ENCODE results near the gene SUMF1. TPM values are rescaled to one million over a fixed set of nuclear protein-coding genes. Genes with fewer than 3 reads are reported as not detected.

Gene SUMF1
- total and polyA plus RNA-seq, 2 of the 13 experiments (the other 11 are each of a cell fraction or from before 2014, with no cell fraction given), result 18.5 to 28.9 TPM

GRCh38 chr3:4476496-4476895, 9.4 kb upstream of the SUMF1 start:
- Histone ChIP-seq H2AFZ (ENCODE audit: low read length) (no peak overlapping the region), H3K4me2 (ENCODE audit: low read depth, low read length) (no peak overlapping the region), H3K79me2 (ENCODE audit: insufficient read depth, low read length) (no peaks in the 10 kb centered on the region), H4K20me1 (ENCODE audit: insufficient read depth, low read length) (no peaks in the 10 kb centered on the region), H3K9me3 (ENCODE audit: low read length) (no peaks in the 10 kb centered on the region), H3K36me3 (replicated peaks in 1 of 2; ENCODE audit: control insufficient read depth in 1 of 2, insufficient read depth in 2 of 2, low read length in 2 of 2) (no peaks in the 10 kb centered on the region), H3K4me1 (ENCODE audit: insufficient read depth, low read length) (peaks cover 12% of the 10 kb centered on the region; the same call in 1 of the 2 replicates), H3K4me3 (replicated peaks in 1 of 3; ENCODE audit: insufficient read depth in 1 of 3, low read depth in 2 of 3, low read length in 3 of 3) (no peak overlapping the region), H3K27me3 (ENCODE audit: control insufficient read depth in 1 of 2, insufficient read depth in 2 of 2, low read length in 2 of 2) (peaks cover 4 to 16% of the 10 kb centered on the region in 2 experiments; a peak in 4 of 5 replicates), H3K9ac (ENCODE audit: insufficient read depth, low read depth, low read length) (no peak overlapping the region), H3K27ac (ENCODE audit: extremely low read length, insufficient read depth, low read length) (no peak overlapping the region)
- WGBS (ENCODE audit: low lambda C conversion rate), result 0% methylated on average over 1 of the region's 1 CpG
- intact Hi-C loops (cut with micrococcal nuclease; ENCODE audit: unreplicated experiment), result no loop called here
- no peak for TF ChIP-seq PHF20 (CRISPR knock-in tag; IDR thresholded peaks at IDR 0.05)
- no peak for TF ChIP-seq FIP1L1 (IDR thresholded peaks at IDR 0.05; ENCODE audit: borderline replicate concordance, insufficient read depth, low read depth, low read length)
- no peak for TF ChIP-seq ZNF503 (CRISPR knock-in tag; IDR thresholded peaks at IDR 0.05)
- no peak for TF ChIP-seq ZNF784 (CRISPR knock-in tag; IDR thresholded peaks at IDR 0.05; ENCODE audit: borderline replicate concordance)
- TF ChIP-seq SP5 (CRISPR knock-in tag; IDR thresholded peaks at IDR 0.05; ENCODE audit: borderline replicate concordance, low read depth), result no peak
- TF ChIP-seq BRD4 (CRISPR knock-in tag; IDR thresholded peaks at IDR 0.05), result no peak
- TF ChIP-seq THAP11 (CRISPR knock-in tag; IDR thresholded peaks at IDR 0.05), result no peak
- TF ChIP-seq NFYB (CRISPR knock-in tag; IDR thresholded peaks at IDR 0.05), result no peak
- TF ChIP-seq ZNF260 (CRISPR knock-in tag; IDR thresholded peaks at IDR 0.05; ENCODE audit: borderline replicate concordance, low read depth), result no peak
- TF ChIP-seq ZNF670 (CRISPR knock-in tag; IDR thresholded peaks at IDR 0.05; ENCODE audit: borderline replicate concordance), result no peak
- TF ChIP-seq MBNL3 (CRISPR knock-in tag; conservative IDR thresholded peaks at IDR 0.05), result no peak
- no peak for TF ChIP-seq KAT7 (CRISPR knock-in tag; IDR thresholded peaks at IDR 0.05; ENCODE audit: borderline replicate concordance)
- no peak for TF ChIP-seq HBP1 (CRISPR knock-in tag; IDR thresholded peaks at IDR 0.05; ENCODE audit: low read depth)
- in situ Hi-C loops (cut with HindIII; ENCODE audit: extremely low pct_ligation_motif_present, low pct_unique_long_range_greater_than_20kb), result no loop called here
- ATAC-seq (no peak), DNase-seq (ENCODE audit: low spot score) (no peak), FAIRE-seq (no peak)
- CTCF ChIA-PET (ENCODE audit: low intra/inter-chr PET ratio, low total read pairs), result no interaction called here
- POLR2A ChIA-PET, result interaction anchor here (2.4 kb wide), 1 partner anchor 16 kb away, joined by 20 read pairs; the partner anchor contains the start of gene ITPR1
- no TSS peak for BruUV-seq (replicated peaks)
